ENCODE measurements around the gene STX1A. TPM values are rescaled to one million over a fixed set of nuclear protein-coding genes. Genes with fewer than 3 reads are reported as not detected.

Gene STX1A
- total and polyA plus RNA-seq, 2 of the 13 experiments (the other 11 are each of a cell fraction or from before 2014, with no cell fraction given) = 6.1 to 12.2 TPM

DNA sequence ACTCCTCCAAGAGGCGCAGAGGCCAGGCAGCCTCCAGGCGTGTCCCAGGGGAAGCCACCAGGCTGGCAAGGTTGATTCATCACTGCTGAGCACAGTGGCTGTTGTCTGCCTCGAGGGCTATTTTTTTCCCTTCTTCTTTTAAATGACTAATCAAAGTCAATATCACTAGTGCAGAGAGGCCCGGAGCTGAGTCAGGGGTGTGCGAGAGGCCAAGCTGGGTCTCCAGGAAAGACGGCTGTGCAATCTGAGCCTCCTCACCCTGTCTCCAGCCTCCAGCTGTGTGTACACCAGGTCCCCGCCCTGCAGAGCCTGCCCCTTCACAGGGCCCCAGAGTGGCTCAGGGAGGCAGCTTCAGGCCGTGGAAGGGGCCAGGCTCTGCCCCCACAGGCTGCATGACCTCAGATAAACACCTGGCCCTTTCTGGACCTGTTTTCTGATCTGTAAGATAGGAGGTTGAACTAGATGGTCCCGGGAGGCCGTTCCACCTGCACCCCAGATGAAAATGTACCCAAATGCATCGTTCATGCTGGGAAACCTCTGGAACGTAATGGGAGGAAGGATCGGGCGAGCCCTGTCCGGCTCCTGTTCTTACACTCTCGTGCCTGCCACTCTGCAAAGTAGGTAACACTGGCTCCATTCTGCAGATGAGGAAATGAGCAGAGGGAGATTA lies 3.7 kb downstream of the STX1A start (continued):
- peak; percentile 30; the same call in 1 of the 2 replicates for TF ChIP-seq MYC (CRISPR knock-in tag; IDR thresholded peaks at IDR 0.05; ENCODE audit: borderline replicate concordance)
- no peak for TF ChIP-seq DNMT3B (CRISPR knock-in tag; conservative IDR thresholded peaks at IDR 0.05)
- peak; percentile 50; the same call in 1 of the 2 replicates for TF ChIP-seq PPARG (CRISPR knock-in tag; conservative IDR thresholded peaks at IDR 0.05)
- peak; percentile 31; the same call in 1 of the 2 replicates for TF ChIP-seq ETV5 (CRISPR knock-in tag; IDR thresholded peaks at IDR 0.05; ENCODE audit: borderline replicate concordance)
- no peak for TF ChIP-seq ZNF713 (CRISPR knock-in tag; IDR thresholded peaks at IDR 0.05)
- TF ChIP-seq SMC3 (IDR thresholded peaks at IDR 0.05; ENCODE audit: low read length) = no peak
- TF ChIP-seq ZFX (CRISPR knock-in tag; IDR thresholded peaks at IDR 0.05; ENCODE audit: low read depth) = peak; percentile 36; the same call in 1 of the 2 replicates
- TF ChIP-seq HNF4A (CRISPR knock-in tag; IDR thresholded peaks at IDR 0.05) = peak; percentile 22; the same call in 1 of the 2 replicates
- 0 out of 2 replicates have a peak, but pooled peaks have one; percentile 53 for TF ChIP-seq GATAD1 (CRISPR knock-in tag; IDR thresholded peaks at IDR 0.05)
- TF ChIP-seq, protein P1, sequence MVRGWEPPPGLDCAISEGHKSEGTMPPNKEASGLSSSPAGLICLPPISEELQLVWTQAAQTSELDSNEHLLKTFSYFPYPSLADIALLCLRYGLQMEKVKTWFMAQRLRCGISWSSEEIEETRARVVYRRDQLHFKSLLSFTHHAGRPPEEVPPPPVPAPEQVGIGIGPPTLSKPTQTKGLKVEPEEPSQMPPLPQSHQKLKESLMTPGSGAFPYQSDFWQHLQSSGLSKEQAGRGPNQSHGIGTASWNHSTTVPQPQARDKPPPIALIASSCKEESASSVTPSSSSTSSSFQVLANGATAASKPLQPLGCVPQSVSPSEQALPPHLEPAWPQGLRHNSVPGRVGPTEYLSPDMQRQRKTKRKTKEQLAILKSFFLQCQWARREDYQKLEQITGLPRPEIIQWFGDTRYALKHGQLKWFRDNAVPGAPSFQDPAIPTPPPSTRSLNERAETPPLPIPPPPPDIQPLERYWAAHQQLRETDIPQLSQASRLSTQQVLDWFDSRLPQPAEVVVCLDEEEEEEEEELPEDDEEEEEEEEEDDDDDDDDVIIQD (CRISPR knock-in tag; IDR thresholded peaks at IDR 0.05; ENCODE audit: low read depth) = no peak
- TF ChIP-seq FOSL2 (CRISPR knock-in tag; IDR thresholded peaks at IDR 0.05) = peak; percentile 94
- no peak for TF ChIP-seq STAG1 (CRISPR knock-in tag; IDR thresholded peaks at IDR 0.05)
- TF ChIP-seq GATA4 (IDR thresholded peaks at IDR 0.05; ENCODE audit: borderline replicate concordance, low read depth) = no peak
- TF ChIP-seq ZNF547 (CRISPR knock-in tag; IDR thresholded peaks at IDR 0.05) = no peak
- no peak for TF ChIP-seq ZNF703 (CRISPR knock-in tag; IDR thresholded peaks at IDR 0.05; ENCODE audit: borderline replicate concordance)
- peak; percentile 63 for TF ChIP-seq TBX2 (CRISPR knock-in tag; IDR thresholded peaks at IDR 0.05; ENCODE audit: borderline replicate concordance)
- no peak for TF ChIP-seq ISL2 (CRISPR knock-in tag; IDR thresholded peaks at IDR 0.05)
- no peak for TF ChIP-seq MTF2 (CRISPR knock-in tag; IDR thresholded peaks at IDR 0.05; ENCODE audit: borderline replicate concordance)
- TF ChIP-seq ZBTB7B (CRISPR knock-in tag; IDR thresholded peaks at IDR 0.05) = peak; percentile 61; the same call in 1 of the 2 replicates
- TF ChIP-seq, protein P2, sequence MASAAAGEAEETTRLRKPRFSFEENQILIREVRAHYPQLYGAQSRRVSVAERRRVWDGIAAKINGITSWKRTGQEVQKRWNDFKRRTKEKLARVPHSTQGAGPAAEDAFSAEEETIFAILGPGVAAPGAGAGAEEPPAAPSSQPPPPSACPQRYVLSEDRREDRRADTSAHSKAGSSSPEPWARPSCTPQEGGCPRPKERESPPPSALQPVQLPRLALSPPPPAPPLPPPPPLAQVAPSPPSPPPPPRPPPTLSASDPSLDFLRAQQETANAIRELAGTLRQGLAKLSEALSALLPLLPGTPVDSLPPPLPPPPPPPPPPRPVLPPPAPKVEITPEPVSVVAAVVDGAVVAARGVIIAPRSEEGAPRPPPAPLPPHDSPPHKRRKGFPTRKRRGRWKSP (CRISPR knock-in tag; IDR thresholded peaks at IDR 0.05) = peak; percentile 67
- TF ChIP-seq JUN (CRISPR knock-in tag; IDR thresholded peaks at IDR 0.05) = peak; percentile 74; the same call in 1 of the 2 replicates
- TF ChIP-seq YY1 (IDR thresholded peaks at IDR 0.05; ENCODE audit: insufficient read depth, insufficient replicate concordance, low read depth, low read length) = peak; percentile 35
- TF ChIP-seq ZNF777 (CRISPR knock-in tag; IDR thresholded peaks at IDR 0.05) = no peak
- TF ChIP-seq, protein P3, sequence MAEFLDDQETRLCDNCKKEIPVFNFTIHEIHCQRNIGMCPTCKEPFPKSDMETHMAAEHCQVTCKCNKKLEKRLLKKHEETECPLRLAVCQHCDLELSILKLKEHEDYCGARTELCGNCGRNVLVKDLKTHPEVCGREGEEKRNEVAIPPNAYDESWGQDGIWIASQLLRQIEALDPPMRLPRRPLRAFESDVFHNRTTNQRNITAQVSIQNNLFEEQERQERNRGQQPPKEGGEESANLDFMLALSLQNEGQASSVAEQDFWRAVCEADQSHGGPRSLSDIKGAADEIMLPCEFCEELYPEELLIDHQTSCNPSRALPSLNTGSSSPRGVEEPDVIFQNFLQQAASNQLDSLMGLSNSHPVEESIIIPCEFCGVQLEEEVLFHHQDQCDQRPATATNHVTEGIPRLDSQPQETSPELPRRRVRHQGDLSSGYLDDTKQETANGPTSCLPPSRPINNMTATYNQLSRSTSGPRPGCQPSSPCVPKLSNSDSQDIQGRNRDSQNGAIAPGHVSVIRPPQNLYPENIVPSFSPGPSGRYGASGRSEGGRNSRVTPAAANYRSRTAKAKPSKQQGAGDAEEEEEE (CRISPR knock-in tag; IDR thresholded peaks at IDR 0.05; ENCODE audit: borderline replicate concordance) = peak; percentile 31; the same call in 1 of the 2 replicates
- TF ChIP-seq KMT2A (CRISPR knock-in tag; IDR thresholded peaks at IDR 0.05) = no peak
- peak; percentile 60; the same call in 1 of the 2 replicates for TF ChIP-seq SOX5 (CRISPR knock-in tag; IDR thresholded peaks at IDR 0.05; ENCODE audit: borderline replicate concordance)
